Aorta (tissue), 5 donors: Measurements from ENCODE around the gene ALS2. TPM values are rescaled to one million over a fixed set of nuclear protein-coding genes. Genes with fewer than 3 reads are reported as not detected.
A peak's percentile ranks its signal among the peaks of the same experiment; 100 is the strongest.

Experiments
- ATAC-seq: fragments of 200-7000 bp; cut with Tn5 transposase; one replicate; pipeline ENCODE4 v1.9.1; 2022; ENCODE audit warnings: moderate library complexity; ENCODE audit not compliant: low FRiP score
- DNase-seq, 2 donors: peaks; one replicate each; pipeline ENCODE4 v3.0.0-alpha.2; 2020
- H3K27ac ChIP-seq, 2 donors: one replicate each; pipeline ENCODE4 v1.5.1; 2013; ENCODE audit warnings: low read length in 2 of 2, mild to moderate bottlenecking in 2 of 2, moderate library complexity in 2 of 2, control low read depth in 1 of 2, inconsistent platforms in 1 of 2, low read depth in 1 of 2
- H3K27me3 ChIP-seq, 2 donors: one replicate each; pipeline ENCODE4 v1.6.1; 2013; ENCODE audit warnings: control low read depth in 1 of 2, low read length in 1 of 2, mild to moderate bottlenecking in 1 of 2, moderate library complexity in 1 of 2; ENCODE audit not compliant: insufficient read depth in 2 of 2, control insufficient read depth in 1 of 2
- H3K36me3 ChIP-seq, 2 donors: one replicate each; pipeline ENCODE4 v1.6.1; 2013; ENCODE audit warnings: control low read depth in 1 of 2, low read length in 1 of 2, mild to moderate bottlenecking in 1 of 2; ENCODE audit not compliant: insufficient read depth in 2 of 2, control insufficient read depth in 1 of 2
- H3K4me1 ChIP-seq, 2 donors: one replicate each; pipeline ENCODE4 v1.6.1; 2013; ENCODE audit warnings: low read length in 2 of 2, control low read depth in 1 of 2, mild to moderate bottlenecking in 1 of 2, moderate library complexity in 1 of 2; ENCODE audit not compliant: insufficient read depth in 2 of 2, control insufficient read depth in 1 of 2
- H3K4me3 ChIP-seq, 2 donors: one replicate each; pipeline ENCODE4 v1.5.1; 2013; ENCODE audit warnings: low read length in 2 of 2, control low read depth in 1 of 2, mild to moderate bottlenecking in 1 of 2
- H3K9me3 ChIP-seq: one replicate; pipeline ENCODE4 v1.6.1; 2013; ENCODE audit warnings: mild to moderate bottlenecking, low read length; ENCODE audit not compliant: control insufficient read depth
- WGBS, 2 donors: extraction: QIAGEN DNeasy Blood & Tissue Kit; methylation state at CpG; one replicate each; pipeline ENCODE4 v1.1.7; 2013; 5-methylcytosine and 5-hydroxymethylcytosine counted together
- intact Hi-C, 2 donors: fragments of 100-400 bp; cut with DNase I; formaldehyde crosslinking; loops; one replicate each; pipeline versions ENCODE4 v1.14.2 to v1.15.0; 2022
- polyA plus RNA-seq, 2 donors: library from polyadenylated mRNA; stranded (reverse); fragments of 200-250 nt; gene quantifications; one replicate each; pipeline ENCODE4 v1.2.3, GENCODE V29; 2013
- total RNA-seq, 2 donors: library from RNA; stranded (reverse); fragmentation: NEBNext Ultra II Directional; extraction: Animal tissue kit (Norgen Biotek cat#: 25700); gene quantifications; one replicate each; pipeline ENCODE4 v1.2.1, GENCODE V29; 2021
- donor health status: healthy with polysubstance abuse.
- donor health status: Bipolar disorder and iron deficiency.
- donor health status: DM: no; HTN: no; CAD: no.
- donor health status: DM: no; HTN: no; CAD: no.
- donor health status: DM: yes; HTN: yes; CAD: no.

The ALS2 gene
- total and polyA plus RNA-seq, 4 donors = 9.2 to 26.4 (median 17.2) TPM

- intact Hi-C loops = loop anchor here in 1 of 2 donors (5.0 kb wide), 1 partner anchor 43 kb away; the partner anchor contains the start of gene MPP4
- H3K4me3 ChIP-seq = no peak overlapping the region
- peak overlapping the region in 1 of 2 donors; percentile 51 for H3K27ac ChIP-seq
- no peaks in the 10 kb centered on the region for H3K36me3 ChIP-seq
- H3K9me3 ChIP-seq = no peaks in the 10 kb centered on the region
- DNase-seq (no peak), ATAC-seq (no peak)
- H3K4me1 ChIP-seq = no peaks in the 10 kb centered on the region
- H3K27me3 ChIP-seq = no peaks in the 10 kb centered on the region
- WGBS, 2 donors = 33 to 43% methylated on average over 5 of the region's 5 CpGs
Measured at GRCh38 chr2:201654616-201655384, 125.9 kb downstream of the ALS2 start.

- peak overlapping the region; percentile 95 to 96 for H3K27ac ChIP-seq
- DNase-seq (no peak), ATAC-seq (no peak)
- no peaks in the 10 kb centered on the region for H3K9me3 ChIP-seq
- no peak overlapping the region for H3K4me3 ChIP-seq
- no peaks in the 10 kb centered on the region for H3K27me3 ChIP-seq
- WGBS, 2 donors = 91% methylated on average over 6 of the region's 6 CpGs
- intact Hi-C loops = loop anchor here in 1 of 2 donors (5.0 kb wide), 1 partner anchor 44 kb away; the partner anchor contains the start of gene MPP4
- no peaks in the 10 kb centered on the region for H3K4me1 ChIP-seq
- no peaks in the 10 kb centered on the region for H3K36me3 ChIP-seq
Measured at GRCh38 chr2:201653221-201653620, 127.5 kb downstream of the ALS2 start.

Other genes starting within 250 kb of the ALS2 start
- 10 to 100 TPM; 33.3 to 35.9 TPM for gene TMEM237, start 137.4 kb downstream of the ALS2 start, total RNA-seq
- gene TMEM237, start 137.4 kb downstream of the ALS2 start, polyA plus RNA-seq = 10 to 100 TPM; 20.0 to 28.7 TPM
- gene MPP4, start 82.3 kb downstream of the ALS2 start, total RNA-seq = 1 to 10 TPM in 1 of 2 donors, under 1 TPM in 1; 0.30 to 1.0 TPM
- gene MPP4, start 82.3 kb downstream of the ALS2 start, polyA plus RNA-seq = not detected
- 1 to 10 TPM; 3.9 to 7.7 TPM for gene CDK15, start 25.6 kb upstream of the ALS2 start, total RNA-seq
- gene CDK15, start 25.6 kb upstream of the ALS2 start, polyA plus RNA-seq = 1 to 10 TPM in 1 of 2 donors, under 1 TPM in 1; 0.56 to 3.0 TPM